HCEC 1CT (cell line): ENCODE results near the gene ENTREP1.
"Not testable (repeated sequence)": the region's sequence is repeated elsewhere in the genome, so short reads cannot be mapped to it uniquely, and the experiment has no call there.

Experiments
- DNase-seq: peaks from one replicate; pipeline ENCODE4 v3.0.0-alpha.2; 2017

ENTREP1 gene, protein sequence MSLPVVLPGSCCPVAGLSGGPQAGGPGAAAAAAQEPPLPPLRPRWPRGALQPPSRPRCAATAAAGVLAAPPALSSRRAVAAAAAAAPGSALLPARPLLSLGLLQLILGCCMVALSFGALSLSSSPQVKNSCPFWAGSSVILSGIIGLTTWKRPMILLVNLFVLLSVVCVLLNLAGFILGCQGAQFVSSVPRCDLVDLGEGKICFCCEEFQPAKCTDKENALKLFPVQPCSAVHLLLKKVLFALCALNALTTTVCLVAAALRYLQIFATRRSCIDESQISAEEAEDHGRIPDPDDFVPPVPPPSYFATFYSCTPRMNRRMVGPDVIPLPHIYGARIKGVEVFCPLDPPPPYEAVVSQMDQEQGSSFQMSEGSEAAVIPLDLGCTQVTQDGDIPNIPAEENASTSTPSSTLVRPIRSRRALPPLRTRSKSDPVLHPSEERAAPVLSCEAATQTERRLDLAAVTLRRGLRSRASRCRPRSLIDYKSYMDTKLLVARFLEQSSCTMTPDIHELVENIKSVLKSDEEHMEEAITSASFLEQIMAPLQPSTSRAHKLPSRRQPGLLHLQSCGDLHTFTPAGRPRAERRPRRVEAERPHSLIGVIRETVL

DNA sequence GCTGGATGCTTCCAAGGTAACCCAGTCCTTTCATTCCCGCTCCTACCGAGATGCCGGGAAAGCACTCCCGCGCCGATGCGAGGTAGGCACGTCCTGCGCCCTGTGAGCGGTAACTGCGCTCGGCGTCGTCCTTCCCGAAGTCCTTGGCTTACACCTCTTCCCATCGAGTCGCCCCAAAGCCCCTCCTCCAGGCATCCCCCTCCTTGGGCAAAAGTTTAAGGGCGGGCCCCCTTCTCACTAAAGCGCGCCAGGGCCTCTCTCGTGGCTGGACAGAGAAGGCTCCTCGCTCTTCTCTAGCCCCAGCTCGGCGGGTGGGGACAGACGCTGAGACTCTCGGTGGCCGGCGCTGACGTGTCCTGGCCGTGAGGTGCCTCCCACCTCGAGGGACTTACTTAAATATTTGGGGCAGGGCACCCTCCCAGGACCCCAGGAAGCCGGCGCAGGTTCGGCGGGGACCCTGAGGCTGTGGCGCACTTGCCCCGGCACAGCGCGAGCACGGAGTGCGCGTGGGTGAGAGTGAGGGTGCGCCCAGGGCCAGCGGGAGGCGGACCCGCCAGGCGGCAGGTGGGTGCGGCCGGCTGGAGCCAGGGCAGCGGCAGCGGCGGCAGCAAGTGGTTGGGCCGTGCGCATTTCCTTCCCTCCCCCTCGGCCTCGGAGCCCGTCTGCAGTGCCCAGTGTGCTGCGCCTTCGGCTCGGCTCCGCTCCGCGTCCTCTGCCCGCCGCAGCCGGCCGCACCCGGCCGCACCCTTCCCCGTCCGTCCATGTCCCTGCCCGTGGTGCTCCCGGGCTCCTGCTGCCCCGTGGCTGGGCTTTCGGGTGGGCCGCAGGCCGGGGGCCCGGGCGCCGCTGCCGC lies at the start of gene ENTREP1:
ENTREP1 (plus strand) TSS at position 667 of the 853 bp plus-strand sequence; CDS start at position 762, 95 bp downstream.
- DNase-seq = no peak

GRCh38 chr9:69276775-69277174 lies 48.2 kb upstream of the ENTREP1 start:
- DNase-seq = no peak

GRCh38 chr9:69279084-69279731 lies 45.8 kb upstream of the ENTREP1 start:
- no peak for DNase-seq

DNA sequence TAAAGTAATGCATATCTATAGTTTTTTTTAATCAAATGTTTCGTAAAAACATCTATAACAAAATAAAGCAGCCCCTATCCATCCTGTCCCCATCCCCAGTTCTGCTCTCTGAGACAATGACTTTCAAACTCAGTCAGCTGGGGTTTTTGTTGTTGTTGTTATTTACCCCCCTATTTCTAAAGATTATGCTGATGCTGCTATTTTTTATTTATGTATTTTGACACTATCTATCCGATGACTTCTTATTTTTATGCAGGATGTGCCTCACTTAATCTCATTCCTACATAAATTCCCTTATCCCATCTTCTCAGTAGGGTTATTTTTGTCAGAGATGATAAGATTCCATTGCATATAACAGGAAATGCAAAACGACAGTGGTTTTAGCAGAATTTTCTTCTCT lies 45.3 kb upstream of the ENTREP1 start:
- DNase-seq = no peak

GRCh38 chr9:69283003-69283402 lies 42.0 kb upstream of the ENTREP1 start:
- no peak for DNase-seq

- peak; percentile 5 for DNase-seq
Observed at GRCh38 chr9:69292078-69292477, 32.9 kb upstream of the ENTREP1 start.

- DNase-seq = no peak
Observed at GRCh38 chr9:69293156-69293555, 31.9 kb upstream of the ENTREP1 start.

- no peak for DNase-seq
Observed at GRCh38 chr9:69295872-69296552, 29.0 kb upstream of the ENTREP1 start.

DNA sequence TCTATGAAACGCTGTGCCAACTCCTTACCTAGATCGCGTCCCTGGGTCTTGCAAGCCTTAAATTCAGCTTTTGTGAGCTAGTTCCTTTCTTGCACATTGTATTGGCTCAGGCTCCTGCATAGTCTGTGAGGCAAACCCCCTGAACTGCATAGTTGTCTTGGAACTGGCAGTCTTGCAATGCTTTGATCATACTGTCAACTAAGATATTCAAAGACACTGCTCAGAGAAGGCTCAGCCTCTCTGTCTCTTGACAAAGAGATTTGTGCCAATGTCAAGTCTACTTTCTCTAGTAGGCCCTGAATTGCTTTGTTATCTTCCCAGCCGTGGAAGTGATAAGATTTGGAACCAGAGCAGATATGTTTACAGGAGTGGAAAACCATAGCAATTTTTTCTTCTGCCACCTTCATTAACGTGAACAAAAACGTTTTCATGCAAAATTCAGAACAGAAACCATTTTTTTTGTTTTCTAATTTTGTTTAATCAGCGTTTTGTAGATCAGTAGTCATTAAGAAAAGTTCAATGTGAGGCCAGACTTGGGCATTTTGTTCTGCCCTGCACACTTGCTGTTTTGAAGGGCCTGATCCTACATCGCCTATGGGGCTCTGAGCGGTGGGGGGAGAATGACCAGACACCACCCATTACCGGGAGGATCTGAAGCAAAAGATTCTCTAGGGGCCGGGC lies 27.6 kb upstream of the ENTREP1 start:
- no peak for DNase-seq

DNA sequence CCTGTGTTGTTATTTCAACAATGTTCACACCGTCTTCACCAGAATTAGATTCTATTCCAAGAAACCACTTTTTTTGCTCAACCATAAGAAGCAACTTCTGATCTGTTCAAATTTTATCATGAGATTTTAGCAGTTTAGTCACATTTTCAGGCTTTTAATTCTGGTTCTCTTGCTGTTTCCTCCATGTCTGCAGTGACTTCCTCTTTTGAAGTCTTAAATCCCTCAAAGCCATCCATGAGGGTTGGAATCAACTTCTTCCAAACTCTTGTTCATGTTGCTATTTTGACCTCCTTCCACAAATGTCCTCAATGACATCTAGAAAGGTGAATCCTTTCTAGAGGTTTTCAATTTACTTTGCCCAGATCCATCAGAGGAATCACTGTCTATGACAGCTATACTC lies 25.7 kb upstream of the ENTREP1 start:
- no peak for DNase-seq

DNA sequence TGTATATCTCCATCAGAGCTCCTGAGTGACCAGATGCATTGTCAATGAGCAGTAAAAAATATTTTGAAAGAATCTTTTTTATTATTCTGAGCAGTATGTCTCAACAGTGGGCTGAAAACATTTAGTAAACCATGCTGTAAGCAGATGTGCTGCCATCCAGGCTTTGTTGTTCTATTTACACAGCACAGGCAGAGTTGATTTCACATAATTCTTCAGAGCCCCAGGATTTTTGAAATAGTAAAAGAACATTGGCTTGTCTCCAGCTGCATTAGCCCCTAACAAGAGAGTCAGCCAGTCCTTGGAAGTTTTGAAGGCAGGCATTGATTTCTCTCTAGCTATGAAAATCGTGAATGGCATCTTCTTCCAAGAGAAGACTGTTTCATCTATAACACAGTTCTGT lies 25.2 kb upstream of the ENTREP1 start:
- no peak for DNase-seq

GRCh38 chr9:69303331-69303730 lies 21.7 kb upstream of the ENTREP1 start:
- no peak for DNase-seq

DNA sequence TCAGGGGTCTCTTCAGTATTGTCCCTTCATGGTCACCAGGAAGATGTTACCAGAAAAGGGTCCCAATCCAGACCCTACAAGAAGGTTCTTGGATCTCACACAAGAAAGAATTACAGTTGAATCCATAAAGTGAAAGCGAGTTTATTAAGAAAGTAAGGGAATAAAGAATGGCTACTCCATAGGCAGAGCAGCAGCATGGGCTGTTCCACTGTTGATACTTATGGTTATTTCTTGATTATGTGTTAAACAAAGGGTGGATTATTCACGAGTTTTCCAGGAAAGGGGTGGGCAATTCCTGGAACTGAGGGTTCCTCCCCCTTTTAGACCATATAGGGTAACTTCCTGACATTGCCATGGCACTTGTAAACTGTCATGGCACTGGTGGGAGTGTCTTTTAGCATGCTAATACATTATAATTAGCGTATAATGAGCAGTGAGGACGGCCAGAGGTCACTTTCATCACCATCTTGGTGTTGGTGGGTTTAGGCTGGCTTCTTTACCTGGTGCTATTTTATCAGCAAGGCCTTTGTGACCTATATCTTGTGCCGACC lies 18.0 kb upstream of the ENTREP1 start:
- DNase-seq = not testable (repeated sequence)

DNA sequence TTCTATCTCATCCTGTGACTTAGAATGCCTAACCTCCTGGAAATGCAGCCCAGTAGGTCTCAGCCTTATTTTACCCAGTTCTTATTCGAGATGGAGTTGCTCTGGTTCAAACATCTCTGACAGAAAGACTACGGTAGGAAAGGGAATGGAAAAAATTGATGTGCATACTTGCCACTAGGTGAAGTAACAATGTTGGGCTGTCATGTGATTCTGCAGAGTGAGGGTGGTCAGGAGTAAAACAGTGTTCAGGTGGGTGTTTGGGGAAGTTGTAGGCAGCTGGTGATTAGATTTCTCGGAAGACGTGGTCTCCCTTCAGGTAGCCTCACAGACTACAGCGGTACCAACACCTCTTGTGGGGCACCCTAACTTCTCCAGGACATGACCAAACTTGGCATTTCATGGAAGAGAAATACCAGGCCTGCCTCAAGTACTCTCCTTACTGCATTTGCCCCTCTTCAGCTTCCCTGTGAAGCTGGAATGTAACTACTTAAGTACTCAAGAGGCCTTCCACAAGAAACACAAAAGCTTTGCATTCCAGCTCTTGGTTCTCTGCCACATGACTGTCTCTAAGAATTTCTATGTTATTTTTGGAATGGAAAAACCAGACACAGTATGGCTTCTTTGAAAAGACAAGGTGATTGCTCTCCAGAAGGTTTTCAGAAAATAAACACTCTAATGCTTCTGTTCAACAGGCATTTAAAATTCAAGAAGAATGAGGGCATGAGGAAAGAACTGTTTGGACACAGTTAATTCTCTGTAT lies 17.4 kb upstream of the ENTREP1 start:
- no peak for DNase-seq

- no peak for DNase-seq
Observed at GRCh38 chr9:69308206-69308931, 16.6 kb upstream of the ENTREP1 start.

GRCh38 chr9:69313175-69313574 lies 11.8 kb upstream of the ENTREP1 start:
- DNase-seq = no peak

- peak; percentile 19 for DNase-seq
Observed at GRCh38 chr9:69314547-69314946, 10.5 kb upstream of the ENTREP1 start.

DNA sequence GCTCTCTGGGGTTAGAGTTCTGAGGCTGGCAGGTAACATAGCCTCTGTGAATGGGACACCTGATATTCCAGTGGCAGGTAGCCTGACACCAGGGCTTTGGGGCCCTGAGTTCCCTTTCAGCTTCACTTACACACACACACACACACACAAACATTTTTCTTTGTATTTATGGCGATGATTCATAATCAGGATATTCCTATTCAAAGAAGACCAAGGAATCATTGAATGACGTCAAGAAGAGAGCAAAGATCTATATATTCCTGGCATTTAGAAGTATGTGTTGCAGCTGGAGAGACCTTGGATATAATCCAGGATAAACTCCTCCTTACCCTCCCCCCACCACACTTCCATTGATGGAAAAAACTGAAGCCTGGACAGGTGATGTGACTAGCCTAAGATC lies 7.9 kb upstream of the ENTREP1 start:
- peak; percentile 21 for DNase-seq

GRCh38 chr9:69317894-69318293 lies 7.1 kb upstream of the ENTREP1 start:
- no peak for DNase-seq
